Measurements from ENCODE around the gene HES4. TPM values are rescaled to one million over a fixed set of nuclear protein-coding genes. Genes with fewer than 3 reads are reported as not detected.
"Not testable (repeated sequence)": the region's sequence is repeated elsewhere in the genome, so short reads cannot be mapped to it uniquely, and the experiment has no call there.

The HES4 gene
- total RNA-seq, 1 donor from 2014 or later: 137 TPM

GRCh38 chr1:997713-997992 is 2.2 kb downstream of the HES4 start:
- H3K4me1 Mint-ChIP-seq (ENCODE audit: low read depth): peaks cover 14% of the 10 kb centered on the region

GRCh38 chr1:996851-997712 is 2.8 kb downstream of the HES4 start:
- peaks cover 5% of the 10 kb centered on the region for H3K9me3 Mint-ChIP-seq (ENCODE audit: low read depth)
- no peaks in the 10 kb centered on the region for H3K27me3 Mint-ChIP-seq (ENCODE audit: low read depth)

More at GRCh38 chr1:997713-997992, 2.2 kb downstream of the HES4 start:
- peaks cover under 1% of the 10 kb centered on the region for H3K9me3 Mint-ChIP-seq (ENCODE audit: low read depth)
- H3K27me3 Mint-ChIP-seq (ENCODE audit: low read depth): no peaks in the 10 kb centered on the region
- no peak overlapping the region for H3K27ac Mint-ChIP-seq (ENCODE audit: unreplicated experiment)
- no peak overlapping the region for H3K4me3 Mint-ChIP-seq (ENCODE audit: unreplicated experiment)
- H3K36me3 Mint-ChIP-seq (ENCODE audit: low read depth): peaks cover under 1% of the 10 kb centered on the region
- TF ChIP-seq CTCF (IDR thresholded peaks at IDR 0.05): no peak
- DNase-seq (ENCODE audit: low spot score): no peak

GRCh38 chr1:995665-996633 is 3.9 kb downstream of the HES4 start:
- H3K27ac Mint-ChIP-seq (ENCODE audit: unreplicated experiment): peak overlapping the region; percentile 71

More at GRCh38 chr1:996851-997712, 2.8 kb downstream of the HES4 start:
- H3K4me3 Mint-ChIP-seq (ENCODE audit: unreplicated experiment): peak overlapping the region; percentile 56
- no peak for DNase-seq (ENCODE audit: low spot score)
- peaks cover 4% of the 10 kb centered on the region for H3K36me3 Mint-ChIP-seq (ENCODE audit: low read depth)
- peaks cover 14% of the 10 kb centered on the region for H3K4me1 Mint-ChIP-seq (ENCODE audit: low read depth)
- peak overlapping the region; percentile 77 for H3K27ac Mint-ChIP-seq (ENCODE audit: unreplicated experiment)
- TF ChIP-seq CTCF (IDR thresholded peaks at IDR 0.05): no peak

GRCh38 chr1:994546-994945 is 5.4 kb downstream of the HES4 start:
- peaks cover 11% of the 10 kb centered on the region for H3K9me3 Mint-ChIP-seq (ENCODE audit: low read depth)
- H3K4me1 Mint-ChIP-seq (ENCODE audit: low read depth); H3K27me3 Mint-ChIP-seq (ENCODE audit: low read depth): not testable (repeated sequence)

More at GRCh38 chr1:995665-996633, 3.9 kb downstream of the HES4 start:
- no peak overlapping the region for H3K4me3 Mint-ChIP-seq (ENCODE audit: unreplicated experiment)
- no peaks in the 10 kb centered on the region for H3K27me3 Mint-ChIP-seq (ENCODE audit: low read depth)
- peaks cover 10% of the 10 kb centered on the region for H3K36me3 Mint-ChIP-seq (ENCODE audit: low read depth)
- no peak for DNase-seq (ENCODE audit: low spot score)
- no peak for TF ChIP-seq CTCF (IDR thresholded peaks at IDR 0.05)
- peaks cover 12% of the 10 kb centered on the region for H3K4me1 Mint-ChIP-seq (ENCODE audit: low read depth)
- peaks cover 11% of the 10 kb centered on the region for H3K9me3 Mint-ChIP-seq (ENCODE audit: low read depth)

GRCh38 chr1:993379-993995 is 6.4 kb downstream of the HES4 start:
- DNase-seq (ENCODE audit: low spot score): no peak
- no peak overlapping the region for H3K4me3 Mint-ChIP-seq (ENCODE audit: unreplicated experiment)
- H3K9me3 Mint-ChIP-seq (ENCODE audit: low read depth): peaks cover 14% of the 10 kb centered on the region
- H3K36me3 Mint-ChIP-seq (ENCODE audit: low read depth): peaks cover 13% of the 10 kb centered on the region
- no peaks in the 10 kb centered on the region for H3K27me3 Mint-ChIP-seq (ENCODE audit: low read depth)
- H3K27ac Mint-ChIP-seq (ENCODE audit: unreplicated experiment): no peak overlapping the region
- H3K4me1 Mint-ChIP-seq (ENCODE audit: low read depth): peaks cover 9% of the 10 kb centered on the region
- no peak for TF ChIP-seq CTCF (IDR thresholded peaks at IDR 0.05)

More at GRCh38 chr1:994546-994945, 5.4 kb downstream of the HES4 start:
- not testable (repeated sequence) for H3K27ac Mint-ChIP-seq (ENCODE audit: unreplicated experiment); H3K36me3 Mint-ChIP-seq (ENCODE audit: low read depth); DNase-seq (ENCODE audit: low spot score); H3K4me3 Mint-ChIP-seq (ENCODE audit: unreplicated experiment)
